Suppressor macrophage (primary cell): ENCODE results near the gene PTPRN.
A peak's percentile ranks its signal among the peaks of the same experiment; 100 is the strongest.

Experiments
- DNase-seq, 4 experiments: peaks; one replicate each; pipeline ENCODE4 v3.0.0-alpha.2; 2020 to 2022

The PTPRN gene

GRCh38 chr2:219243291-219243761 lies 65.9 kb downstream of the PTPRN start:
- peak; percentile 62 to 82 (median 72) for DNase-seq
